Measurements from ENCODE around the gene PTPRN2.
"Not testable (repeated sequence)": the region's sequence is repeated elsewhere in the genome, so short reads cannot be mapped to it uniquely, and the experiment has no call there.

PTPRN2 gene

DNA sequence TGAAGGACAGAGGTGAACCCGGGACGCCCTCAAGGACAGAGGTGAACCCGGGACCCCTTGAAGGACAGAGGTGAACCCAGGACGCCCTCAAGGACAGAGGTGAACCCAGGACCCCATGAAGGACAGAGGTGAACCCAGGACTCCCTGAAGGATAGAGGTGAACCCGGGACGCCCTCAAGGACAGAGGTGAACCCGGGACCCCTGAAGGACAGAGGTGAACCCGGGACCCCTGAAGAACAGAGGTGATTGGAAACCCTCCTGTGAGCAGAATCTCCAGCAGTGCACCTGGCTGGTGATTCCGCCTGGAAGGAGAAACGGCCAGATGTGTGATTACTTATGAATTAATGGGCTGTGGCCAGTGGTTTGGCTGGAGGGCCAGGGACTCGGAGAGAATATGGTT, 272.3 kb downstream of the PTPRN2 start:
- no peak for DNase-seq

DNA sequence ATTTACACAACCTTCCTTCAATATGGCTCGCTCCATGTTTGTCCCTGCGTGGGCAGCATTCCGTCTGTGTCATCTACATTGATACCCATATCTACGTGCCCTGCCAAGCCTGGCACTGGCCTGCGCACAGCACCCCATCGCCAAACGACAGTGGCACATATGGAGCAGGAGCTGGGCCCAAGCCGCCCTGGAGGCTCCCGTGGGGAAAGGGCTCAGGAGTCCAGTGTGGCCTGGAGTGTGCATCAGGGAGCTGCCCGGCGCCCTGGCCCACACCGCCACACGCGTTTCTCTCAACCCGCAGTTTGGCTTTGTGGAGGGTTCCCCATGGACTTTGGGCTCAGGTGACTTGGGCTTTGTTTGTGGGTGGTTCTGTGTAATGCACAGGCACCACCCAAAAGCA, 273.2 kb downstream of the PTPRN2 start:
- no peak for DNase-seq

GRCh38 chr7:158313931-158314330, 273.7 kb downstream of the PTPRN2 start:
- no peak for DNase-seq

DNA sequence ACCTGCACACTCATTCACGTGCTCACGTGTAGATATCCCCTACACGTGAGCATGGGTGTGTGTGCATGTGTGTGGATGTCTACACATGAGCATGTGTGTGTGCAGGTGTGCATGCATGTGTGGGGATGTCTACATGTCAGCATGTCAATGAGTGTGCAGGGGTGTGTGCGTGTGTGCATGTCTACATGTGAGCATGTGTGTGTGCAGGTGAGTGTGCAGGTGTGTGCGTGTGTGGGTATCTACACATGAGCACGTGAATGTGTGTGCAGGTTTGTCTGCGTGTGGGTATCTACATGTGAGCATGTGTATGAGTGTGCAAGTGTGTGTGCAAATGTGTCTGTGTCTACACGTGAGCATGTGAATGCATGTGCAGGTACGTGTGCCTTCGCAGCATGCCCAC, 274.8 kb downstream of the PTPRN2 start:
- no peak for DNase-seq

- no peak for DNase-seq
Measured at GRCh38 chr7:158311791-158312190, 275.8 kb downstream of the PTPRN2 start.

- DNase-seq: no peak
Measured at GRCh38 chr7:158310924-158311666, 276.5 kb downstream of the PTPRN2 start.

- DNase-seq: no peak
Measured at GRCh38 chr7:158309868-158310763, 277.5 kb downstream of the PTPRN2 start.

GRCh38 chr7:158308001-158308400, 279.6 kb downstream of the PTPRN2 start:
- no peak for DNase-seq

GRCh38 chr7:158304072-158304471, 283.6 kb downstream of the PTPRN2 start:
- not testable (repeated sequence) for DNase-seq

DNA sequence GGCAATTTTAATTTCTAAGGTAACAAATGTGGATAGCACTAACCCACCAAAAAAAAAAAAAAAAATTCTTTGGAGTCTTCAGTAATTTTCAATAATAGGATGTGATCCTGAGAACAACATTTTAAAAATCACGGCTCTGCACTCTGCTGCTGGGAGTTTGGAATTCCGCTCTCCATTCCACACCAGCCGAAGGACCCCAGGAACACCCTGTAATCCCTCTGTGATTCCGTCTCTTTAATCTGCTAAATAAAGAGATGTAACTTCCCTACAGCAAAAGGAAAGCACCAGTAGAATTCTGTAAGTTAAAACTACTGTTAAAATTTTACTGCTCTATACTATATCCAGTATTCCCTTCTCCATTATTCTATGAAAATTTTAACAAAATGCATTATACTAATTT, 284.5 kb downstream of the PTPRN2 start:
- no peak for DNase-seq

GRCh38 chr7:158302274-158303070, 285.2 kb downstream of the PTPRN2 start:
- DNase-seq: no peak

GRCh38 chr7:158301207-158301606, 286.4 kb downstream of the PTPRN2 start:
- no peak for DNase-seq

DNA sequence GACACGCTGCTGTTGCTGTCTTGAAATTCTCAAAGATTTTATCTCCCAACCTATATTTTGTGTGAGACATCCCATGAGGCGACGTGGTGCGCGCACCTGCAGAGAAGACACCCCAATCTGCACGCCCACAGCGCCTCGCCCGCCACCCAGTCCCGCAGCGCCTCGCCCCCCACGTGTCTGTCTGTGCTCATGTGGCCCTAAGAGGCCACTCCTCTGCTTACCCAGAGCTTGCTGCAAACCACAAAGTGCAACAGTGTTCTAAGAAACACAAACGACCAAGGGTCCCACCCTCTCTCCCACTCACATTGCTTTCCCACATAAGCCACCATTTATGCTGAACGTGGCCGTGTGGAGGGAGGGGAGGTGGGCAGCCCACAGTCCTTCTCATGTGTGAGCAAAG, 287.2 kb downstream of the PTPRN2 start:
- DNase-seq: no peak

DNA sequence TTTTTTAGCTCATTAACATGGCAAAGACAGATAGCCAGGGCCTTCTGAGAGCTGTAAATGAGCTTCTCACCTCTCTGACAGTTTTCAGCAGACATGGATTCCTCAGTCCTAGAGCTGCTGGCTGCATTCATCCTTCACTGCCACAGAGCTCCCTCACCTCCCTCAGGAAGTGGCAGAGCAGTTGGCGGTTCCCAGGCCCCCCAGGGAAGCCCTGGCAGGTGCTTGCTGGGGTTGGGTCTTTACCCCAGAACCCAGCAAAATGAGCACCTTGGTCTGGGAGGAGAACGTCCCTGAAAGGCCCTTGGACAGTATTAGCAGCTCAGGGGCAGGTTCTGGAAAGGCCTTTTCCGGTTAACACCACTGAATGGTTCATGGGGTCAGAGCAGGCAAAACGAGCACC, 288.0 kb downstream of the PTPRN2 start:
- DNase-seq: no peak

DNA sequence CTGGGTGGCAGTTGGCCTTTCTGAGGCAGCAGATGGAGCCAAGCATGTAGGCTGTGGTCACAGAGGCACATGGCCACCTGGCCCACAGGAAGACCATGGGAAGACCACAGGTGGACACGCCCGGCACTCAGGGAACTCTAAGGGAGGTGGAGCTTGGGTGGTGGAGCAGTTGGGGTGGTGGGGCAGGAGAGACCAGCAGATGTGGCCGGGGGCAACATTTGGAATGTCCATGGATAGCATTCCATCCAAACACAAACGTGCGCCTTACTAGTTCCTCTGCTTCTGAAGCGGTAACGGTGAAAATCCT, 290.9 kb downstream of the PTPRN2 start:
- no peak for DNase-seq

- no peak for DNase-seq
Measured at GRCh38 chr7:158295966-158296797, 291.4 kb downstream of the PTPRN2 start.

DNA sequence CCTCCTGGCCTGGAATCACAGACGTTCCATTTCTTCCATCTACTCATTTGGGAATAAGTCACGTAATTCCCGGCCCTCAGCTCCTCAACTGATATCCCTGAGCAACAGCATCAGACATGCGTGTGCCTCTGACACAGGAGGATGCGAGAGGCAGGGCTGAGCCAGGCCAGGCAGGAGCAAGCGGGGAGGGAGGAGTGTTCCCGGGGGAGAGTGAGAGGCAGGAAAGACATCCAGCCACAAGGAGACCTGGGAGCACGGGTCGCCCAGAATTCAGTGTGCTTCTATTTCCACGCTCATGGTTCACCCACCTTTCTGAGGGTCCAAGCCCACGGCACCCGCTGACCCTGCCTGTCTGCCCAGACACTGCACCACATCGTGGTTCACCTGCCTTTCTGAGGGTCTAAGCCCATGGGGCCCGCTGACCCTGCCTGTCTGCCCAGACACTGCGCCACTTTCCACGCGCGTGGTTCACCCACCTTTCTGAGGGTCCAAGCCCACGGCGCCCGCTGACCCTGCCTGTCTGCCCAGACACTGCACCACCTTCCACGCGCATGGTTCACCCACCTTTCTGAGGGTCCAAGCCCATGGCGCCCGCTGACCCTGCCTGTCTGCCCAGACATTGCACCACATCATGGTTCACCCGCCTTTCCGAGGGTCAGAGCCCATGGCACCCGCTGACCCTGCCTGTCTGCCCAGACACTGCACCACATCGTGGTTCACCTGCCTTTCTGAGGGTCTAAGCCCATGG, 293.0 kb downstream of the PTPRN2 start:
- not testable (repeated sequence) for DNase-seq

GRCh38 chr7:158292948-158293347, 294.7 kb downstream of the PTPRN2 start:
- no peak for DNase-seq

- DNase-seq: no peak
Measured at GRCh38 chr7:158291998-158292397, 295.6 kb downstream of the PTPRN2 start.

DNA sequence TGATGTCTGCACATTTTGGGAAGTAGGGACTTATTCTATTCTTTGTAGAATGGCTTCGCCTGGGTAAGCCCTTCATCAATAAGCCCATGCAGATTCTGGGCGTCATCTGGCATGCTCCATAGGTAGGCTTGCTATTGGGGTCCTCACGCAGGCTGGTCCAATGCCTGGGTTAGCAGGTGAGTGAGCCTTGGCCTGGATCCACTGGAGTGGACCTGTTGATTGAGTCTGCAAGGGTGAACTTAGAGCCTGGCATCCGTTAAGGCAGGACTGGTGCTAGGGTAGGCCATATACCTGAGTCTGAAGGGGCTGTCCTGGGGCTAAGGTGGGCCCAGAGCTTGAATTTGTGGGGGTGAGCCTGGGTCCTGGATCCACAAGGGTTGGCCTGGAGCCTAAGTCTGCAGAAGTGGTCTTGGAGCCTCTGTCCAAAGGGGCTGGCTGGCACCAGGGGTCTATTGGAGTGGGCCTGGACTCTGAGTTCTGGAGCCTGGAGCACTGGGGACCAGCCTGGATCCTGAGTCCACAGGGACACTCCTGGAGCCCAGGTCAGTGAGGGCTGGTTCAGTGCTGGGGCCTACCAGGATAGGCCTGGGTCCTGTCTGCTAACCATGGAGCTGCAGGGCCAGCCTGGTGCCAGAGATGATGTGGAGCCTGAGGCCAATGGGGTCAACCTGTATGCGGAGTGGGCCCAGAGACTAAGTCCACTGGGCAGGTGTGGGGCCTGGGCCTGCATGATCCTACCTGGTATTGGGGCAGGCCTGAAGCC, 297.7 kb downstream of the PTPRN2 start:
- DNase-seq: no peak

DNA sequence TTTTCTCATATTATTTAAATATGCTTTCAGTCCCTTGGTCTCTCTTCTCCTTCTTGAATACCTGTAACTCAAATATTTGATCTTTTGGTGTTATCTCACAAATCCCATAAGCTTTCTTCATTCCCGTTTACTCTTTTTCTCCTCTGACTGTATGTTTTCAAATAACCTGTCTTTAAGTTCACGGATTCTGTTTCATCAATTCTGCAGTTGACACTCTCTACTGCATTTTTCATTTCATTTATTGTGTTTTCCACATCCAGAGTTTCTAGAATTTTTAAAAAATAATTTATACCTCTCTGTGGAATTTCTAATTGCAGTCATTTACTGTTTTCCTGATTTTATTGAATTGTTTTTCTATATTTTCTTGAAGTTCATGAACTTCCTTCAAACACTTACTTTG, 298.4 kb downstream of the PTPRN2 start:
- no peak for DNase-seq
